ENCODE measurements around the gene ADGRA3.

DNA sequence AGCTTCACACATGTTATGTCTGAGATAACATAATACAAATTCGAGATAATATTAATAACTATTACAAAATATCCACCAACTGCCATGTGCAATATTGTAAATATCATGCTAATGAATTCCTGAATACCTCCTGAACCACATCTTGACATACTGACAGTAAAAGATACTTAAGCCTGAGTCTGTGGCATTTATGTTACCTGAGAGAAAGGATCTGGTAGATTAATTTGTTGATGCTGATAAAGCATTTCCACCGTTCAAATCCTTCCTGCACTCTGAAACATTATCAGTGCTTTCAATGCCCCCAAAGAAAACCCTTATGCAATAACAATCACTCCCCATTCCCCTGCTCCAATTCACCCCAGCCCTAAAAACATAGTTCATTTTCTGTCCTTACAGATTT lies 38.8 kb upstream of the ADGRA3 start:
- no peak for TF ChIP-seq CTCF (IDR thresholded peaks at IDR 0.05)
- TF ChIP-seq POLR2A (IDR thresholded peaks at IDR 0.05) = no peak
